A549 (cell line): ENCODE results near the gene FCGR2B. TPM values are rescaled to one million over a fixed set of nuclear protein-coding genes. Genes with fewer than 3 reads are reported as not detected.

Experiments
- ATAC-seq, 2 experiments: fragments of 200-7000 bp in 1 of 2; fragments of >200 bp in 1 of 2; cut with Nextera tagmentation in 1 of 2; cut with Tn5 transposase in 1 of 2; 3 replicates each; pipeline versions ENCODE4 v1.8.0 to v1.9.1; 2018 to 2020; ENCODE audit warnings: mild to moderate bottlenecking in 1 of 2, moderate library complexity in 1 of 2
- CTCF ChIA-PET: fragments of 300-600 bp; sonication (Branson Sonifier 250); formaldehyde crosslinking; extraction: SDS; loops from one replicate; lab custom pipeline; 2021; ENCODE audit warnings: antibody characterized with exemption, inconsistent platforms; lab: Yijun Ruan, JAX
- POLR2A ChIA-PET: fragments of 350-600 bp; formaldehyde crosslinking; extraction: SDS; loops from one replicate; lab custom pipeline; 2021; ENCODE audit warnings: antibody characterized with exemption, inconsistent platforms; lab: Yijun Ruan, JAX
- DNase-seq, 2 experiments: peaks; one replicate each; pipeline versions ENCODE4 v3.0.0 to v3.0.0-alpha.2; 2011 to 2016; ENCODE audit warnings: low read depth in 1 of 2, low spot score in 1 of 2
- FAIRE-seq: peaks from 2 replicates; lab custom pipeline; 2011; peaks lifted over from hg19 to GRCh38; lab: Jason Lieb, UNC
- H3K27ac ChIP-seq, 2 experiments: fragments of >200 bp; sonication (Bioruptor Twin); formaldehyde crosslinking; 3 replicates each; pipeline ENCODE4 v1.5.1; 2016 to 2017
- H3K4me1 ChIP-seq: fragments of >200 bp; sonication (Bioruptor Twin); formaldehyde crosslinking; 3 replicates; pipeline ENCODE4 v1.6.1; 2016
- H3K4me2 ChIP-seq: fragments of >200 bp; sonication (Bioruptor Twin); formaldehyde crosslinking; 3 replicates; pipeline ENCODE4 v1.6.1; 2016
- H3K4me3 ChIP-seq: fragments of >200 bp; sonication (Bioruptor Twin); formaldehyde crosslinking; 3 replicates; pipeline ENCODE4 v1.5.1; 2016
- H3K9me3 ChIP-seq: fragments of >200 bp; sonication (Bioruptor Twin); formaldehyde crosslinking; 3 replicates; pipeline ENCODE4 v1.6.1; 2016
- BHLHE40 ChIP-seq: IDR thresholded peaks from 2 replicates; pipeline ENCODE4 v1.6.1; 2012; ENCODE audit warnings: low read depth, low read length, inconsistent platforms
- CBX2 ChIP-seq: fragments of 200-600 bp; sonication (generic); IDR thresholded peaks from 2 replicates; pipeline ENCODE4 v1.6.1; 2016; ENCODE audit warnings: low read depth, mild to moderate bottlenecking, borderline replicate concordance
- CBX8 ChIP-seq: fragments of 200-600 bp; sonication (generic); IDR thresholded peaks from 2 replicates; pipeline ENCODE4 v1.6.1; 2016
- CHD2 ChIP-seq: fragments of 150-350 bp; IDR thresholded peaks from 2 replicates; pipeline ENCODE4 v1.6.1; 2014; ENCODE audit warnings: low read length; ENCODE audit not compliant: partially characterized antibody
- CHD4 ChIP-seq: fragments of 200-600 bp; sonication (generic); IDR thresholded peaks from 2 replicates; pipeline ENCODE4 v1.6.1; 2016; ENCODE audit warnings: antibody characterized with exemption, mild to moderate bottlenecking, borderline replicate concordance
- E2F6 ChIP-seq: IDR thresholded peaks from 2 replicates; pipeline ENCODE4 v1.6.1; 2012; ENCODE audit warnings: low read depth, borderline replicate concordance
- EHF ChIP-seq: fragments of 250-450 bp; sonication (Bioruptor Pico); IDR thresholded peaks from 2 replicates; pipeline ENCODE4 v1.5.0; 2020; ENCODE audit warnings: mild to moderate bottlenecking
- ELK1 ChIP-seq: fragments of 150-350 bp; IDR thresholded peaks from 2 replicates; pipeline ENCODE4 v1.6.1; 2014; ENCODE audit warnings: low read depth, mild to moderate bottlenecking, low read length
- ESRRA ChIP-seq: fragments of 150-350 bp; IDR thresholded peaks from 2 replicates; pipeline ENCODE4 v1.6.1; 2014; ENCODE audit warnings: mild to moderate bottlenecking, low read length, borderline replicate concordance
- HDAC2 ChIP-seq: fragments of 200-600 bp; sonication (generic); IDR thresholded peaks from 2 replicates; pipeline ENCODE4 v1.6.1; 2016
- HES2 ChIP-seq: fragments of >200 bp; sonication (Bioruptor Twin); formaldehyde crosslinking; IDR thresholded peaks from 2 replicates; pipeline ENCODE4 v1.6.1; 2016
- HEYL ChIP-seq: fragments of 250-450 bp; sonication (Bioruptor Pico); IDR thresholded peaks from 2 replicates; pipeline ENCODE4 v1.8.0; 2021; ENCODE audit warnings: mild to moderate bottlenecking, moderate library complexity
- HOXB13 ChIP-seq: fragments of 250-450 bp; sonication (Bioruptor Pico); IDR thresholded peaks from 2 replicates; pipeline ENCODE4 v1.5.0; 2020; ENCODE audit warnings: low read depth, mild to moderate bottlenecking, moderate library complexity
- HOXB5 ChIP-seq: fragments of 250-450 bp; sonication (Bioruptor Pico); IDR thresholded peaks from 2 replicates; pipeline ENCODE4 v1.5.0; 2020; ENCODE audit warnings: mild to moderate bottlenecking, moderate library complexity
- MAZ ChIP-seq: fragments of 150-350 bp; IDR thresholded peaks from 2 replicates; pipeline ENCODE4 v1.6.1; 2014; ENCODE audit warnings: antibody characterized with exemption, low read depth, low read length, borderline replicate concordance
- NFE2L2 ChIP-seq: fragments of 150-350 bp; conservative IDR thresholded peaks from 2 replicates; pipeline ENCODE4 v1.6.1; 2014; ENCODE audit warnings: low read length
- PBX3 ChIP-seq: IDR thresholded peaks from 2 replicates; pipeline ENCODE4 v1.6.1; 2012
- POLR2A ChIP-seq: IDR thresholded peaks from 2 replicates; pipeline ENCODE4 v1.6.1; 2012; ENCODE audit warnings: mild to moderate bottlenecking, low read length
- POLR2AphosphoS2 ChIP-seq: conservative IDR thresholded peaks from 2 replicates; pipeline ENCODE4 v1.6.1; 2012; ENCODE audit warnings: low read length, improper control_type of control experiment, inconsistent platforms
- RCOR1 ChIP-seq: fragments of 150-350 bp; IDR thresholded peaks from 2 replicates; pipeline ENCODE4 v1.6.1; 2014; ENCODE audit warnings: antibody characterized with exemption, low read length, low read depth
- REST ChIP-seq: fragments of 200-600 bp; sonication (generic); IDR thresholded peaks from 2 replicates; pipeline ENCODE4 v1.6.1; 2016; ENCODE audit warnings: antibody characterized with exemption, mild to moderate bottlenecking, moderate library complexity
- SREBF2 ChIP-seq: fragments of 450-650 bp; IDR thresholded peaks from 2 replicates; pipeline ENCODE4 v1.6.1; 2014; ENCODE audit warnings: mild to moderate bottlenecking, moderate library complexity
- ZC3H11A ChIP-seq: fragments of 450-650 bp; IDR thresholded peaks from 2 replicates; pipeline ENCODE4 v1.6.1; 2014; ENCODE audit warnings: antibody characterized with exemption, mild to moderate bottlenecking
- ZFP36 ChIP-seq: fragments of 450-650 bp; IDR thresholded peaks from 2 replicates; pipeline ENCODE4 v1.6.1; 2014; ENCODE audit warnings: borderline replicate concordance; ENCODE audit not compliant: partially characterized antibody
- ZSCAN20 ChIP-seq: fragments of 250-450 bp; sonication (Bioruptor Pico); IDR thresholded peaks from 2 replicates; pipeline ENCODE4 v1.8.0; 2022; ENCODE audit warnings: mild to moderate bottlenecking, moderate library complexity
- WGBS: methylation state at CpG from one replicate; pipeline ENCODE4 v1.1.6; 2017; ENCODE audit errors: missing lambda C conversion rate; 5-methylcytosine and 5-hydroxymethylcytosine counted together
- polyA plus RNA-seq, 4 experiments: library from polyadenylated mRNA; depleted of rRNA in 3 of 4; stranded (reverse); fragments of >200 nt; fragmentation: RNase III in 1 of 4; extraction: RNeasy Plus Mini Kit Qiagen cat#74134 plus additional on column Dnase treatment in 1 of 4; gene quantifications; 2 replicates in 3 of 4; 3 replicates in 1 of 4; pipeline ENCODE4 v1.2.3, GENCODE V29; 2011 to 2017

The FCGR2B gene
- polyA plus RNA-seq, 2 of the 4 experiments (the other 2 are of a cell fraction), result not detected

GRCh38 chr1:161676958-161677689 is 14.2 kb downstream of the FCGR2B start:
- CTCF ChIA-PET, result no interaction called here

GRCh38 chr1:161678500-161678899 is 15.6 kb downstream of the FCGR2B start:
- Histone ChIP-seq H3K4me2 (no peak overlapping the region), H3K9me3 (no peaks in the 10 kb centered on the region), H3K4me1 (no peaks in the 10 kb centered on the region), H3K4me3 (no peak overlapping the region), H3K27ac (no peak overlapping the region)
- ChIA-PET POLR2A (no interaction called here), CTCF (no interaction called here)
- no peak for ATAC-seq
- no peak for DNase-seq
- TF ChIP-seq POLR2A, result no peak
- TF ChIP-seq E2F6, result no peak
- TF ChIP-seq BHLHE40, result no peak
- TF ChIP-seq ZSCAN20 (CRISPR knock-in tag), result no peak
- no peak for TF ChIP-seq HDAC2
- TF ChIP-seq ZFP36, result no peak
- no peak for TF ChIP-seq CBX8
- no peak for TF ChIP-seq MAZ
- TF ChIP-seq RCOR1, result no peak
- TF ChIP-seq ELK1, result no peak
- no peak for TF ChIP-seq HES2
- TF ChIP-seq CHD4, result no peak
- TF ChIP-seq ZC3H11A, result no peak
- no peak for TF ChIP-seq REST
- no peak for TF ChIP-seq SREBF2
- TF ChIP-seq HEYL (CRISPR knock-in tag), result no peak
- FAIRE-seq, result no peak
- 87% methylated on average over 3 of the region's 3 CpGs for WGBS

More at GRCh38 chr1:161676958-161677689, 14.2 kb downstream of the FCGR2B start:
- Histone ChIP-seq H3K4me1 (no peaks in the 10 kb centered on the region), H3K4me3 (no peak overlapping the region), H3K27ac (no peak overlapping the region), H3K4me2 (no peak overlapping the region), H3K9me3 (no peaks in the 10 kb centered on the region)
- FAIRE-seq (no peak), DNase-seq (no peak), ATAC-seq (no peak)
- WGBS, result 70% methylated on average over 5 of the region's 5 CpGs
- POLR2A ChIA-PET, result no interaction called here
- TF ChIP-seq EHF (CRISPR knock-in tag), result no peak
- no peak for TF ChIP-seq CBX8
- no peak for TF ChIP-seq HOXB13 (CRISPR knock-in tag)
- no peak for TF ChIP-seq HES2
- TF ChIP-seq CHD2, result no peak
- TF ChIP-seq ESRRA, result no peak
- TF ChIP-seq ZC3H11A, result no peak
- TF ChIP-seq CBX2, result no peak
- no peak for TF ChIP-seq POLR2AphosphoS2
- TF ChIP-seq RCOR1, result no peak
- no peak for TF ChIP-seq NFE2L2
- no peak for TF ChIP-seq PBX3
- no peak for TF ChIP-seq MAZ
- TF ChIP-seq CHD4, result no peak
- no peak for TF ChIP-seq ZSCAN20 (CRISPR knock-in tag)
- TF ChIP-seq HOXB5 (CRISPR knock-in tag), result no peak
